Panc1 (cell line): ENCODE results near the gene MPO. TPM values are rescaled to one million over a fixed set of nuclear protein-coding genes. Genes with fewer than 3 reads are reported as not detected.

Source experiments
- ATAC-seq: fragments of 200-7000 bp; cut with Tn5 transposase; 2 replicates; pipeline ENCODE4 v1.9.1; 2020; ENCODE audit warnings: mild to moderate bottlenecking, moderate library complexity
- BruUV-seq: library from RNA; stranded (reverse); fragments of 400-500 nt; replicated peaks from 2 replicates; lab custom pipeline; 2021; lab: Mats Ljungman, UMichigan
- CTCF ChIA-PET: fragments of 300-600 bp; sonication (Branson Sonifier 250); formaldehyde crosslinking; loops from one replicate; lab custom pipeline; 2022; ENCODE audit warnings: antibody characterized with exemption; lab: Charles Lee
- POLR2A ChIA-PET: fragments of 300-600 bp; sonication (Branson Sonifier 250); formaldehyde crosslinking; loops from one replicate; lab custom pipeline; 2022; ENCODE audit warnings: antibody characterized with exemption; lab: Charles Lee
- DNase-seq: peaks from one replicate; pipeline ENCODE4 v3.0.0-alpha.2; 2010; ENCODE audit warnings: low read depth, low spot score
- H3K27ac ChIP-seq: 2 replicates; pipeline ENCODE4 v1.5.1; 2011; ENCODE audit warnings: mild to moderate bottlenecking, low read length, inconsistent platforms
- H3K27me3 ChIP-seq: fragments of 200-500 bp; sonication (Bioruptor generic); 2 replicates; pipeline ENCODE4 v1.6.0; 2014; ENCODE audit warnings: low read length, inconsistent platforms; ENCODE audit not compliant: control insufficient read depth, insufficient read depth
- H3K36me3 ChIP-seq: fragments of 200-500 bp; sonication (Bioruptor generic); 2 replicates; pipeline ENCODE4 v1.5.1; 2014; ENCODE audit warnings: inconsistent platforms, mild to moderate bottlenecking, low read length, moderate library complexity; ENCODE audit not compliant: control insufficient read depth, insufficient read depth
- H3K4me1 ChIP-seq: 2 replicates; pipeline ENCODE4 v1.5.1; 2011; ENCODE audit warnings: inconsistent platforms, mild to moderate bottlenecking, low read length, moderate library complexity; ENCODE audit not compliant: control insufficient read depth, insufficient read depth
- H3K4me3 ChIP-seq, 2 experiments: 2 replicates each; pipeline ENCODE4 v1.5.1; 2011 to 2012; ENCODE audit warnings: low read depth in 2 of 2, low read length in 2 of 2, mild to moderate bottlenecking in 2 of 2, inconsistent platforms in 1 of 2, moderate library complexity in 1 of 2
- H3K9me3 ChIP-seq: fragments of 200-500 bp; sonication (Bioruptor generic); 2 replicates; pipeline ENCODE4 v1.5.1; 2014; ENCODE audit warnings: low read depth, mild to moderate bottlenecking, inconsistent platforms, low read length, moderate library complexity; ENCODE audit not compliant: control insufficient read depth, insufficient read depth
- CTCF ChIP-seq: fragments of 450-650 bp; IDR thresholded peaks from 2 replicates; pipeline ENCODE4 v1.5.1; 2017; ENCODE audit warnings: mild to moderate bottlenecking
- POLR2AphosphoS5 ChIP-seq: IDR thresholded peaks from 2 replicates; pipeline ENCODE4 v1.6.1; 2012; ENCODE audit warnings: mild to moderate bottlenecking, low read depth, low read length, moderate library complexity
- SIN3A ChIP-seq: IDR thresholded peaks from 2 replicates; pipeline ENCODE4 v1.6.1; 2012; ENCODE audit warnings: low read depth, mild to moderate bottlenecking, low read length, moderate library complexity, borderline replicate concordance; ENCODE audit not compliant: insufficient read depth
- TCF7L2 ChIP-seq: IDR thresholded peaks from 2 replicates; pipeline ENCODE4 v1.6.1; 2011; ENCODE audit warnings: mild to moderate bottlenecking, low read depth, low read length, inconsistent platforms
- in situ Hi-C: cut with HindIII; loops from 2 replicates; pipeline ENCODE4 v1.10.0; 2016; ENCODE audit warnings: low sequenced_read_pairs, low pct_unique_long_range_greater_than_20kb
- intact Hi-C: fragments of 100-400 bp; cut with micrococcal nuclease; formaldehyde crosslinking; loops from one replicate; pipeline ENCODE4 v1.10.0; 2022; ENCODE audit not compliant: unreplicated experiment
- total RNA-seq: library from RNA; stranded (reverse); gene quantifications from one replicate; pipeline ENCODE4 v1.2.1, GENCODE V29; 2021; ENCODE audit not compliant: unreplicated experiment
- TF ChIP-seq, protein P1 (sequence below), 2 experiments: IDR thresholded peaks; 2 replicates each; pipeline ENCODE4 v1.6.1; 2011 to 2012; ENCODE audit warnings: low read depth in 2 of 2, control low read depth in 1 of 2, low read length in 1 of 2, mild to moderate bottlenecking in 1 of 2, moderate library complexity in 1 of 2; ENCODE audit not compliant: insufficient read depth in 1 of 2

The MPO gene
- total RNA-seq, 1 experiment from 2014 or later, result not detected

- H3K4me3 ChIP-seq, result no peak overlapping the region
- no peak for TF ChIP-seq CTCF
- no peak for TF ChIP-seq TCF7L2
- TF ChIP-seq, protein P1, sequence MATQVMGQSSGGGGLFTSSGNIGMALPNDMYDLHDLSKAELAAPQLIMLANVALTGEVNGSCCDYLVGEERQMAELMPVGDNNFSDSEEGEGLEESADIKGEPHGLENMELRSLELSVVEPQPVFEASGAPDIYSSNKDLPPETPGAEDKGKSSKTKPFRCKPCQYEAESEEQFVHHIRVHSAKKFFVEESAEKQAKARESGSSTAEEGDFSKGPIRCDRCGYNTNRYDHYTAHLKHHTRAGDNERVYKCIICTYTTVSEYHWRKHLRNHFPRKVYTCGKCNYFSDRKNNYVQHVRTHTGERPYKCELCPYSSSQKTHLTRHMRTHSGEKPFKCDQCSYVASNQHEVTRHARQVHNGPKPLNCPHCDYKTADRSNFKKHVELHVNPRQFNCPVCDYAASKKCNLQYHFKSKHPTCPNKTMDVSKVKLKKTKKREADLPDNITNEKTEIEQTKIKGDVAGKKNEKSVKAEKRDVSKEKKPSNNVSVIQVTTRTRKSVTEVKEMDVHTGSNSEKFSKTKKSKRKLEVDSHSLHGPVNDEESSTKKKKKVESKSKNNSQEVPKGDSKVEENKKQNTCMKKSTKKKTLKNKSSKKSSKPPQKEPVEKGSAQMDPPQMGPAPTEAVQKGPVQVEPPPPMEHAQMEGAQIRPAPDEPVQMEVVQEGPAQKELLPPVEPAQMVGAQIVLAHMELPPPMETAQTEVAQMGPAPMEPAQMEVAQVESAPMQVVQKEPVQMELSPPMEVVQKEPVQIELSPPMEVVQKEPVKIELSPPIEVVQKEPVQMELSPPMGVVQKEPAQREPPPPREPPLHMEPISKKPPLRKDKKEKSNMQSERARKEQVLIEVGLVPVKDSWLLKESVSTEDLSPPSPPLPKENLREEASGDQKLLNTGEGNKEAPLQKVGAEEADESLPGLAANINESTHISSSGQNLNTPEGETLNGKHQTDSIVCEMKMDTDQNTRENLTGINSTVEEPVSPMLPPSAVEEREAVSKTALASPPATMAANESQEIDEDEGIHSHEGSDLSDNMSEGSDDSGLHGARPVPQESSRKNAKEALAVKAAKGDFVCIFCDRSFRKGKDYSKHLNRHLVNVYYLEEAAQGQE (IDR thresholded peaks at IDR 0.05; ENCODE audit: insufficient read depth in 1 of 2, low read depth in 2 of 2, low read length in 1 of 2), result no peak
- no peak for TF ChIP-seq POLR2AphosphoS5
- TF ChIP-seq SIN3A, result no peak
- H3K27me3 ChIP-seq, result no peaks in the 10 kb centered on the region
- ChIA-PET CTCF (interaction anchor here (0.5 kb wide), 1 partner anchor 39 kb away, joined by 10 read pairs; no protein-coding TSS in a partner anchor), POLR2A (no interaction called here)
- intact Hi-C loops, result no loop called here
- DNase-seq (no peak), ATAC-seq (no peak)
- H3K4me1 ChIP-seq, result no peaks in the 10 kb centered on the region
- in situ Hi-C loops, result no loop called here
- no TSS peak for BruUV-seq
- no peaks in the 10 kb centered on the region for H3K36me3 ChIP-seq
- H3K9me3 ChIP-seq, result no peaks in the 10 kb centered on the region
- H3K27ac ChIP-seq, result no peak overlapping the region
These were observed 33.0 kb downstream of the MPO start for GRCh38 chr17:58247511-58248363.

DNA sequence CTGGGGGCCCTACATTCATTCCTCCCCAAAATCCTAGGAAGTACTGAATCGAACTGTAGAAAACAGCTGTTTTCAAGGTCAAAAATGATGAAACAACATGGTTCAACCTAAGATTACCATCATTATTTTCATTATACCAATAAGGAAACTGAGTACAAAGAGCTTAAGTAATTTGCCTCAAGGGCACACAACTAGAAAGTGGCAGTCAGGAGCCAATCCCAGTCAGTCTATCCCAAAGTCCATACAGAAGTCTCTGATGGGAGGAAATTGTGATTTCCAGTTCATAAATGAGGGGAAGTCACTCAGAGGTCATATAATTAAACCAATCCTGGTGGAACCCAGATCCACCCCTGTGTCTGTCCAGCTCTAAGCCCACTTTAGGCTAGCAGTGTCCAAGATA is 34.0 kb downstream of the MPO start:
- CTCF ChIA-PET, result no interaction called here
- Histone ChIP-seq H3K27me3 (no peaks in the 10 kb centered on the region), H3K27ac (no peak overlapping the region), H3K4me3 (no peak overlapping the region), H3K36me3 (no peaks in the 10 kb centered on the region), H3K4me1 (no peaks in the 10 kb centered on the region), H3K9me3 (no peaks in the 10 kb centered on the region)
- no peak for DNase-seq
- no peak for ATAC-seq
- intact Hi-C loops (no loop called here), in situ Hi-C loops (no loop called here)
- TF ChIP-seq, protein P1 (IDR thresholded peaks at IDR 0.05; ENCODE audit: insufficient read depth in 1 of 2, low read depth in 2 of 2, low read length in 1 of 2), result no peak
- no peak for TF ChIP-seq POLR2AphosphoS5
- POLR2A ChIA-PET, result no interaction called here
- BruUV-seq, result no TSS peak
